NCI-H526 (cell line): ENCODE results near the gene MIPOL1.

ENCODE experiments used
- DNase-seq, 2 experiments: peaks; one replicate each; lab custom pipeline; 2025; lab: John Stamatoyannopoulos, UW

Gene MIPOL1

DNA sequence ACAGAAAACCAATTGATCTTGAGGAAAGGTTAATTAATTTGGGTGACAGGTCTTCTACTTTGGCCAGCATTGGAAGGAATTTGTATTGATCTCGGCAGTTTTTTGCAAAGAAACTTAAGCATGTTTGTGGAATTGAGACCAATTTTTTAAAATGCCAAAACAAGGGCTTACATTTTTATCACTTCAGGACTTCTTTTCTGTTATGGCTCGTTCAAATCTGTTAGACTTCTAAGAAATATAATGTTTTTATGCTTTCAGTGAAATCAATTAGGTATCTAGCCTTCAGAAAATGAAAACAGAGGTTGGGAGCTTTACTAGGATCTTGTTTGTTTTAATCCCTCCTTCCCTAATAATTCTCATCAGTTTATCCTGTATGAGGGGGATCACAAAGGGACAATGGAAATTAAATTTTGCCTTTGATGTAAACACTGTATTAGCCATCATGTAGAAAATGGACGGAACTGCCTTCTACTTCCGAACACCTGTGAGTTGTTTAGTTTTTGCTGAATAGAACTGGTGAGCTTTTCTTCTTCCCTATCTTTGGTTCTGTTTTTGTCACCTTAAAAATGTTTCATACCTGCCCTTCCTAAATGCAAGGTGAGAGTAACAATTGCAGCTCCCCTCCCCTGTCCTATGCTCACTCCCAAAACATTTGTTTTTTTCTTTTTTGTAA is 389.5 kb downstream of the MIPOL1 start:
- no peak for DNase-seq

DNA sequence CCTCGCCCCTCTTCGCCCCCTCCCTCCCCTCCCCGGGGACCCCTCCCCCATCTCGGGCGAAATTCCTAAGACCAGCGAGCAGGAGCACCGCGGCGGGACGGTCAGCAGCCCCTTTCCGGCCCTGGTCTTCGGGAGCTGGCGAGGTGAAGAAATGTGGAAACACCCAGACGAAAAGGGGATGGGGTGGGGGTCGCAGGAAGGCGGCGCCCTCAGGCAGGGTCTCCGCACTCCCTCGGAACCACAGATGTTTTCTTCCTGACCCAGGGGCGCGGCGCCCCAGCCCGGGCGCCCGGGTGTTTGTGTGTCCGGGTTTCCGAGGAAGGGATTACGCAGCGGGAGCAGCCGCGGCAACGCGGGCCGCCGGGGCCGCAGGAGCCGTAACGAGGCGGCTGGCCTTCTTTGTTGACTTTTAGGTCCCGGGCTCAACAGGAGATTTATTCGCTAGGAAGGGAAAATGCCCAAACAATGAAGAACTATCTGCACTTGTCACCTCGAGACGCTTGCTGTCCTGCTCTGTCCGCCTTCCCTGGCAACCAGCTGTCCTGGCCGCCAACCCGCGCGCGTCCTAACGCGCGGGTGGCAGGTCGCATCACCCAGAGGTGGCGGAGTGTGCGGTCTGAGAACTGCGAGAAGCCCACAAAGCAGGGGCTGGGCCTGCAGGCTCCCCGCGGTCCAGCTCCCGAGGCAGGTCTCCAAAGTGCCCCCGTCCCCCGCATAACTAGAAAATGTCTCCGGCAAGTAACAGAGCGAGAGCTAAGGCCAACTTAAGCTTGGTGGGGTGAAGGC is 390.3 kb downstream of the MIPOL1 start:
- peak in 1 of 2 experiments; percentile 62 for DNase-seq

DNA sequence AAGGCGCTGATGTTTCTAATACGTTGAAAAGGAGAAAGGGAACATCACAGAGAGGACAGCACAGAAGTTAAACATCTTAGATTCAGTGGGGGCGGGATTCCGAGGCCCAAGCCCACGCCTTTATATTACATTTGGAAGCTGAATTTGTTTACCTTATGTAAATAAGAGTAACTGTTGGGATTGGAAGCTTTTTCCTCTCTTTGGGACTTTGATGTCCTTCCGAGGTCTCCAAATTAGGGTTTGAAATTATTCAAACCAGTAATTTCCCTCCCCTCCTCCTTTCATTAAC is 390.9 kb downstream of the MIPOL1 start:
- DNase-seq, result peak; percentile 23 to 66

DNA sequence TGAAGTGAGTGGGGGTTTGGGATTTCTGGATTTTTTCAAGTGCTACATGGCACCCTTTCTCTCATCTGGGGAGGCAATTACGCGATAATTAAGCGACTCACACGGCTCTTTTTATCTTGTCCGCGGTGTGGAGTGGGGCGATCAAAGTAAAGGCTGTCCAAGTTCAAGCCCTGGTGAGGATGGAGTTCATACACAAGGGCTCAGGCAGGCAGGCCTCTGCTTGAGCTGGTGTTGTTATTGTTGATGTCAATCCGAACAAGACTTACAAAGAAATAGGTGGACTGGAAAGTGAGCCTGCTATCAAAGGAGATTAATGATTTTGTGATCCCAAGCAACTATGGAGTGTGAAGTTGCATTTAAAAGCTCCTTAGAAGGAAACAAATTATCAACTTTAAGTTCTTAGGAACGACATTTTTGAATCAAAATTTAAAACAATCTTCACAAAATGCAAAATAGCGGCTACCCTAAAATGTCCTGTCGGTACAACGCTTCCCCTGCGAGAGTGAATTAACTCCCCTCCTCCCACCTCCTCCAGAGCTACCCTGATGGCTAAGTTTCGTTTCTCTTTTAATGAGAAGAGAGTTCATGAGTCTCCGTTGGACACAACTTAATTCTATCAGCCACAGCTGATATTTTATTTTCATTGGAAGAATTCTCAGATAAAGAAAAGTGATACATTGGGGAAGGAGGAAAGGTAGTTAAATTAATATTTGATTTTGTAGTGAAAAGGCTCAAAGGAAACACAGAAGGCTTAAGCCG is 391.4 kb downstream of the MIPOL1 start:
- peak in 1 of 2 experiments; percentile 66 for DNase-seq

DNA sequence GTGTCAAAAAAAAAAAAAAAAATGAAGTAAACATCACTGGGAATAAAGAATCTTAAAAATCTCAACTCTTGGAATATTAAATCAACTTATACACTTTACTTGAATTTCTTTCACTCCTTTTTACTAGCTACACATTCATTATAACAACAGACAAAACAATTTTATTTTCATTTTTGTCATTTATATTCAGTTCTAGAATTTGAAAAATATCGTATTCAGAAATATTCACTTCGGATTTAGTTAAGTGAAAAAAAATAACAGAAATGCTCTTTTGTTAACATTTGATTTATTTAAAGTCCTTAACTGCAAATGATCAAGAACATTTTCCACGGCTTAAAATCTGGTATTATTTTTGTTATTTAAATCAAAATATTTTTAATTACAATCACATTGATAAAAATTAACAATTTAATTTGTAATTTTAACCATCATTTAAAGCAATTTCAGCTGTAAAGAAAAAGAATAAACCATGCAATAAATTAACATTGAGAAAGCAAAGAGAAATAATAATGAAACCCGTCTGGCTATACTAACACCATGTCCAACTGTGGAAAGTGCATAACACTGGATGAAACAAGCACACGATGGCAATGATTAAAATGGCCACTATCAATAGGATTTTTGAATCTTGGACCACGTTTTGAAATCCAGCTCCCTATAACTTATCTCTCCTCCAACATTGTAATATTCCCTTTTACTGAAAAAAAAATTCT is 392.1 kb downstream of the MIPOL1 start:
- peak in 1 of 2 experiments; percentile 49 for DNase-seq

DNA sequence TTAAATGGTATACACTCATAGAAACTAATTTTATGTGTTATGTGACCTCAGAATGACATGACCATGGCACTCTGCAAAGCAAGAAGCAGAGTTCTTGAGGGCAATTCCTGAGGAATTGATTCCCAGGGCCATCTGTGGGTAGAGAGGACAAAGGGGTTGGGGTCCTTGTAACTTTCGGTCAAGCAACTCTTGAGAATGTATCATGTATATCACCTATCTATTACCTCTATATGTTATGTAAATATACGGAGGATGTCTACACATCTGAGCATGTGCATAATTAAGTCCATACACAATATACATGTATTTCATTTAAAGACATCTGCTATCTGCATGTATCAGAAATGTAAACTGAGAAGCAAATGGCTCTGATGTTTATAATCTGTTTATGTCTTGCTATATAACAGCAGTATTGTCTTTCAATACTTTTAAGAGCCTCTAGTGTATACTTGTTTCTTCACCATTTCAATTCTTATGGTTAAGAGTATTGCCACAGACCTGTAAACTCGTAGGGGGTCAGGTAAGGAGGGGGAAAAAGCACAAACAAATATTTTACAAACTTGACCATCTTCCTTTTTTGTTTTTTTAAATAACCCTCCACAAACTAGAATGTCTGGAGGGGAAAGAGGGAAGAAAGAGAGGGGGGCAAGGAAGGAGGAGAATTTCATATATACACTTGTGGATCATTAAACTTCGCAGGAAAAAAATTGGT is 392.8 kb downstream of the MIPOL1 start:
- peak; percentile 11 to 49 for DNase-seq

DNA sequence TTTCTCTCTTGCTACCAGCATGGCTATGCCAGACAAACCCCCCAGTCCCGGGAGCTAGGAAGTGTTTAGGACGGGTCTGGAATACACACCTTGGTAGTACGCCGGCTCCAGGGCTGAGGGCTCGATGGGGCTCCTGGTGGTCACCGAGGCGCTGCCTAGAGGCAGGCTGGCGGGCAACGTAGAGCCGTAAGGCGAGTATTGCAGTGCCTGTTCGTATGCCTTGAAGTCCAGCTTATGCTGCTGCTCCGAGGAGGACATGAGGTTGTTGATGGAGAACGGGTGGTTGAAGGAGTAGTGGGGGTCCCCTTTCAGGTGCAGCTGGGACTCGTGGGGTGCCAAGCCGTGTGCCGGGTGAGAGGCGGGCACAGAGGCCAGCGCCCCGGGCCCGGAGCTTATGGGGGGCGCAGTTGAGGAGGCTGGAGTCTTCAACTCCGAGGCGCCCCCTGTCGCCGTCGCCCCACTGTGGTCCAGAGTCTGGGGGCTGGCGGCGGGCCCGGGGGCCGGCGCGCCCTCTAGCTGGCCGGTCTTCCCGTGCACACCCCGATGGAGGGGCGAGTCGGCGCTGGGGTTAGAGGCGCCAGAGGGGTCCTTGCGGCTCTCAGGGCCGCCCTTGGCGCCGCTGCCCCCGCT is 393.7 kb downstream of the MIPOL1 start:
- peak; percentile 64 to 80 for DNase-seq

DNA sequence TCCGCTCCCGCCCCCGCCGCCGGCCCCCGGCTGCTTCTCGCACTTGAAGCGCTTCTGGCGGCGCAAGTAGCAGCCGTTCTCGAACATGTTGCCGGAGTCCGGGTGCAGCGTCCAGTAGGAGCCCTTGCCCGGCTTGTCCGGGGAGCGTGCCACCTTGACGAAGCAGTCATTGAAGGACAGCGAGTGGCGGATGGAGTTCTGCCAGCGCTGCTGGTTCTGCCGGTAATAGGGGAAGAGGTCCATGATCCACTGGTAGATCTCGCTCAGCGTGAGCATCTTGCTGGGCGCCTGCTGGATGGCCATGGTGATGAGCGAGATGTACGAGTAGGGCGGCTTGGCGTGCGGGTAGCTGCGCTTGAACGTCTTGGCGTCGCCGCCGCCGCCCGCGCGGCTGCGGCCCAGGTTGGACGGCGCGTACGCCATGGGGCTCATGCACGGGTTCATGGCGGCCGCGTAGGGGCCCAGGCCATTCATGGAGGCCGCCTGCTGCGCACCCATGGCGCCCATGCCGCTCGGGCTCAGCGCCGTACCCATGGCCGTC is 394.3 kb downstream of the MIPOL1 start:
- DNase-seq, result peak; percentile 64 to 78

DNA sequence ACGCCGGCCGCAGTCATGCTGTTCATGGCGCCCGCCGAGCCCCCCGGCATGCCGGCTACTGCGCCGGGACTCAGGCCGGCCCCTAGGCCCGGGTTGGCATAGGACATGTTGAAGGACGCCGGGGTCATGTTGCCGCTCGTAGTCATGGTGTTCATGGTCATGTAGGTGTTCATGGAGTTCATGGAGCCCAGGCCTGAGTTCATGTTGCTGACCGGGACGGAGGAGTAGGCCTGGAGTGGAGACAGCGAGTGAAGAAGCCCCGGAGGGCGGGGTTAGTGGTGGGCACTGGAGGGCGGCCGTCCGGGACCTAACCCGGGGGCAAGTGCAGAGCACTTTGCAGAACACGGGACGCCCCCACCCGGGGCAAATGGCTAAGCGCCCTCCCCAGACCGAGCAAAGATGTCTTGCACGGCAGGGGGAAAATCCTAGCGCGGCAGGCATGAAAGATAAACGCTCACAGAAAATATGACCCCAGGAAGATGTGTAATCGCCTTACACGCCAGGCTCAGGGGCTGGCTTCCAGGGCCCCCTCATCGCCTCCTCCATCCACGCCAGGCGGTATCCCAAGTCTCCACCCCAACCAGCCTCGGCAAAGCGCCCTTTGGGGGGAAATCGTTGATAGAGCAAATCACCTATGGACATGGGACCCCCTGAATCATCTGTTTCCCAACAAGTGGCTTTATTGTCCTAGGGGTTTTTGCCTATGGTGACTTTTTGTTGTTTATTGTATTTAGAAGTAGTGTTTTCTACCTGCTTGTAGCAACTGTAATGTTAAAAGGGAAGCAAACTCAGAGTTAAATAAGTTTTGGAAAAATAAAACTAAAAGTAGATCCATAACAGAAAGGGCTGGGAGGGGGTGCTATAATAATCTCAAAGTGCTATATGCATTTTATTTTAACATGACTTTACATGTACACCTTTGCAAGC is 395.0 kb downstream of the MIPOL1 start:
- DNase-seq, result peak; percentile 31 to 78

DNA sequence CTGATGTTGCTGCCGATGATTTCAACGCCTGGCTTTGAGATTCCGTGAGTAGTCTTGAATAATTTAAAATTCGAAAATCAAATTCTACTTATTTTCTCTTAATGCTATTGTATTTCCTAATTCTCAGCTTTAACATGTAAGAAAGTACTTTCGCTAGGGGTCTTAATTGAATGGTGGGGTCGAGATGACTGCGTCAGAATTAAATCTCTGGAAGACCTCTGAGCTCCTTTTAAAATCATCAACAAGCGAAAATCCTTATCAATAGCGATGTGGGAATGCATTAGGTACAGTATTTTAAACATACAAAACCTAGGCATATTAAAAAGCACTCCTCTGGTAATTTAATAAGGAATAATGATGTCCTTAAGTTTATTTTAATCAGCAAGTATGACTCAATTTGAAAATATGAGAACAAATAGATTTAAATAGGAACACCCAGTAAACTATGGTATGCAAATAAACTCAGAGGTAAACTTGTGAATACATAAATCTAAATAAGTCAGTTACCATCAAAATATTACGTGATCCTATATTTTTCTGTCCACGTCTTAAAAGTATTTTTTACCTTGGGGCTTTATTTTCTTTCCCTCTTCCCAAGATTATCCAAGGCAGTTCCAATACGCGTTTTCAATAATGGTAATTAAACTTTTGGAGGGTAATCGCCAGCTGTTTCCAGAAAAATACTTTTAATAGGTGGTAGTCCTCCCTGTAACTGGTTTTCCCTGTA is 395.9 kb downstream of the MIPOL1 start:
- peak in 1 of 2 experiments; percentile 47 for DNase-seq

DNA sequence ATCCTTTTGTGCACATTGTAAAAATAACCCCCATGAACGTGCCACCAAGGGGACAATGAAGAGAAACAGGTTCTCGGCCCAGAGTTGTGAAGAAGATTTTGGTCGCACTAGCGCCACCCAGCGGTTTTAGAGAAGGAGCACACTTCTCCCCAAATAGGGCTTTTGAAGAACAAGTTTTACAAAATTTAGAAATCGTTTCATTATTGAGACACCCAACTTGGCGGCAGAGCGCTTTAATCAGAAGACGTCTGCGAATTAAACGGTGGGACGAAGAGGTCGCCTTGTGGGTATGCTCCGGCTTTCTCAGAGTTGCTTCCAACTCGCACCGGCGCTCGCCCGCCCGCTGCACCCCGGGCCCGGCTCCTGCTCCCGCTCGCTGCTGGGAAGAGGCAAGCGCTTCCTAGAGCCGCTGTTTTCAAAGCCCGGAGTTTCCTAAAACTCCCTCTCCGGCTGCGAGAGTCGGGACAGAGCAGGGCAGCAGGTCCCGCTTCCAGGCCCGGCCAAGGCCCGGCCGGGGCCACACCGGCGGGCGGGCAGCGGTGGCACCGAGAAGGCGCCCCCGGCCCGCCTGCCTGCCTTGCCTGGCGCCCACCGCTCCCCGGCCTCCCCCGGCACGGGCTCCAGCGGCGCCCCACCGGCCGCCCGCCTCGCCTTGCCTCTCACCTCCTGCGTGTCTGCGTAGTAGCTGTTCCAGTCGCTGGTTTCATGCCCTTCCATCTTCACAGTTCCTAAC is 396.7 kb downstream of the MIPOL1 start:
- peak; percentile 94 to 96 for DNase-seq

DNA sequence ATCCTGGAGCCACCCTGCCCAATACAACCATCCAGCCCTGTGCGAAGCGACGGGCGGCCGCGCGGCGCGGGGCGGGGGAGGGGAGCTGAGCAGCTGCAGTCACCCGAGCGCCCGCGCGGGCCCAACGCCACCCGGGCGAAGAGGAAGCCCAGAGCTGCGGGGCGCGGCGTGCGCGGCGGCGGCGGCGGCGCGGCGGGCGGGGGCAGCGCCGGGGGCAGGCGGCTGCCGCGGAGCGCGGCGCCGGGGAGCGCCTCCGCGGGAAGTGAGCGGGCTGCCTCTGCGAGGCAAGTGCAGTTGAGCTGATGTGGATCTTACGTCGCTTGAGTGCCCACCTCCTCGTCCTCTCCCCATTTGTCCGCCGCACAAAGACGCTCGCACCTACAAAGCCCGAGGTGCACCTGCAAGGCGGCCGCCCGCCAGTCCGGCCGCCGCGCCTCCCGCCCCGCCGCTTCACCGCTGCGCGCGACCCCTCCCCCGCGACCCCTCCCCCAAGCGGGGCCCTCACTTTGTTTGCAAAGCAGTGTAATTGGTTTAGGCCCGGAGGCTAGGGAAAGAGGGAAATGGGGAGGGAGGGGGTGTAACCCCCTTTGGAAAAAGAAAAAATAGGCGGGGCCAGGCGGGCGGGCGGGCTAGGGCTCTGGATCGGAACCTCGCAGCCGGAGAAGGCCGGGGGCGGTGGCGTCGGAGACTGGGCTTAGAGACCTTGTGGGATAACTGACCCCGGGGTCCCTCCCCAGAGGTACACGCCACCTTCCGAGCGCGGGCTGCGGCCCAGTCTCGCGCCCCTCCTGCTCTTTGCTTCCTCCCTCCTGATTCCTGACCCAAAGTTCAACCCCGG is 397.5 kb downstream of the MIPOL1 start, which contains the start of the genes FOXA1 and TTC6:
Gene FOXA1, minus strand, starts transcription at position 279 of the 838 bp plus-strand sequence. Its CDS starts 277 bp downstream, at position 2.
Gene TTC6, plus strand, starts transcription at position 659 of the 838 bp plus-strand sequence. CDS start 26,436 bp downstream, outside the sequence.
- peak; percentile 91 to 95 for DNase-seq

DNA sequence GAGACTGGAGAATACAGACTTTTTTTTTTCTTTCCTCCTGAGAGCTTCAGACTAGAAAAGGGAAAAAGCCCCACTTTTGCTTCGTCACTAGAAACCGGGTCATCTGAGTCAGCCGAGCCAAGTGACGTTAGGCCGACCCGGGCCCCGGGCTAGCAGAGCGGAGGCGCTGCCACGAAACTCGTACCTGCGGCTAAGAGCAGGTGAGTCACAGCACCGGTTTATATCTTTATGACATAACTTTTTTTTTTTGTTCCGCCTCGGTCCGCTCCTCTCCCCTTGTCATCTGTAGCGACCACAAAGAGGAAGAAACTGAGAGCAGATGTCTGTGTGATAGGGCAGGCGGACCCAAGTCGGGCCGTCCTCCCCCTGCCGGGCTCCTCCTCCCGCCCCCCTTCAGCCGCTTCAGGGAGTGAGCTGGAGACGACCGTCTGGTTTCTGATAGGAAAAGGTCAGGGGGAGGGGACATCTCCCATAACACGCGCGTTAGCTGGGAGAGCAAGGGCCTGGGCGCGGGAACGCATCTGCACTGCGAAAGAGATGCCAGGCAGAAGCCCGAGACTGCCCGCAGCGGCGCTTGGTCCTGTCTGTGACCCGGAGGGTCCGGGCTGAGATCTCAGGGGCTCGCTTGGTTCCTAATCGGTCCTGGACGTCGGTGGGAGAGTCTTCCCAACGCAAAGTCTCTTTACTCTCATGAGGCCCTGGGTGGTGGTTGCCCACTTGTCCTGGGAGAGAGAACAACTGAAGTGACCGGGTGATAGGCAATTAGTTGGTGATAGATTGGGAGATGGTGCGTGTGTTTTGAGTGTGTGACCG is 398.3 kb downstream of the MIPOL1 start:
- peak; percentile 95 to 98 for DNase-seq

DNA sequence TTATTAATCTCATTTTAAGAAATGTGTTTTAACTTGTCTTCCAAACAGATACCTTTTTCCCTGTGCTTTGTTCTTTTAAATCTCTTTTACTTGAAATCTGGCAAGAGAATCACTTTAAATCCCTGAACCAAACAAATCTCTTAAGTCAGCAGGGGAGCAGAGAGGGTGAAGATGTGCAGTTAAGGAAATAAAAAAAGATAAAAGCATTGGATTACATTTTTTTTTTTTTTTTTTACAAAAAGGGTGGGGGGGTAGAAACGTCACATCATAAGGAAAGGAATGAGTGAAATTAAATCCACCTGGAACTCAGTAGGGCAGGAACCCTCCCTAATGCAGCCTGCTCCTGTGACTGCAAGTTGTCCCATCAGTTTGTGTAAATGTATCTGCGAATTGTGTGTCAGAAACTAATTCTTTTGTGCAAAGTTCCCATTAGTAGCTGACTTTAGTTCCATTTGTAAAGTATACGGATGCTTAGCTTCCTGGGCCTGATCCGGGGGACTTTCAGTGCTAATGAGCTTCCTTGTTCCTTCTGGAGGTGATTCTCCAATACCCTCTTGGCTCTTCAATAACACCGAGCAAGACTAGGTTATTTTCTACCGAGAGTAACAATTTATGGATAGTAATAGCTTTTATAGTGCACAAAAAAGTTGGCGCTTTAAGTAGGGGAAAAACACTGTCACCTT is 399.2 kb downstream of the MIPOL1 start:
- DNase-seq, result peak in 1 of 2 experiments; percentile 36

DNA sequence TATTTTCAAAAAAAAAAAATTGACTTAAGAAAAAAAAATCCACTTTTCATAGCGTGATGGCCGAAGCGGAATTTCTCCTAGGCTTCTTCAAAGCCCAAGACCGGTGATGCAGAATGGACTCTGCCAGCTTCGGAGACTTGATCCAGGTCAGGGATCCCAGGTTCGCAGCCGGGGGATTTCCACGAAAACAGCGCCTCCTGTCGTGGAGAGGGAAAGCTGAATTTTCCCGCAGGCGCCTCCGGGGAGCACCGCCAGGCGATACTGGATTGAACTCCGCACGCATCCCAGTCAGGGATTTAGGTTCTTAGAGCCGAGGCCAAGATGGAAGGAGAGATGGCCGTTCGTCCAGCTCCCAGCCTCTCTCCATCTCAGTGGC is 399.8 kb downstream of the MIPOL1 start:
- DNase-seq, result peak in 1 of 2 experiments; percentile 39
